Endometrial microvascular endothelial cells (primary cell): ENCODE results near the gene UQCRC1. TPM values are rescaled to one million over a fixed set of nuclear protein-coding genes. Genes with fewer than 3 reads are reported as not detected.

ENCODE experiments used
- in situ Hi-C: cut with HindIII; loops from 2 replicates; pipeline ENCODE4 v1.10.0; 2017; ENCODE audit warnings: low sequenced_read_pairs, low pct_unique_long_range_greater_than_20kb; ENCODE audit errors: inconsistent ontology term
- total RNA-seq: library from RNA; depleted of rRNA; stranded (reverse); fragments of >200 nt; gene quantifications from one replicate; pipeline ENCODE4 v1.2.3, GENCODE V29; 2015; ENCODE audit errors: inconsistent ontology term

The UQCRC1 gene
- total RNA-seq, 1 donor from 2014 or later: 355 TPM

GRCh38 chr3:48635222-48636021 is 26.0 kb upstream of the UQCRC1 start, which contains the start of gene SLC26A6:
SLC26A6 (minus strand) TSS chr3:48635461; CDS start chr3:48635393, 68 bp downstream.
- in situ Hi-C loops: no loop called here

GRCh38 chr3:48634661-48635221 is 25.3 kb upstream of the UQCRC1 start:
- in situ Hi-C loops: no loop called here

- in situ Hi-C loops: no loop called here
These were observed 24.3 kb upstream of the UQCRC1 start for GRCh38 chr3:48633743-48634142.

- in situ Hi-C loops: no loop called here
These were observed 23.8 kb upstream of the UQCRC1 start for GRCh38 chr3:48633256-48633655.

- in situ Hi-C loops: no loop called here
These were observed 22.3 kb upstream of the UQCRC1 start for GRCh38 chr3:48631516-48632448.

GRCh38 chr3:48630833-48631232 is 21.4 kb upstream of the UQCRC1 start:
- in situ Hi-C loops: no loop called here

GRCh38 chr3:48630407-48630806 is 21.0 kb upstream of the UQCRC1 start:
- in situ Hi-C loops: no loop called here

- in situ Hi-C loops: no loop called here
These were observed 20.4 kb upstream of the UQCRC1 start for GRCh38 chr3:48629894-48630293.

GRCh38 chr3:48628277-48629017 is 19.0 kb upstream of the UQCRC1 start:
- in situ Hi-C loops: no loop called here

- in situ Hi-C loops: no loop called here
These were observed 16.2 kb upstream of the UQCRC1 start for GRCh38 chr3:48625600-48625999.

- in situ Hi-C loops: no loop called here
These were observed 15.3 kb upstream of the UQCRC1 start for GRCh38 chr3:48624767-48625166.

GRCh38 chr3:48623851-48624547 is 14.6 kb upstream of the UQCRC1 start:
- in situ Hi-C loops: no loop called here

- in situ Hi-C loops: no loop called here
These were observed 12.0 kb upstream of the UQCRC1 start, which contains the start of gene TMEM89 for GRCh38 chr3:48621461-48621869. TMEM89 (minus strand) TSS chr3:48621769; CDS start chr3:48621756, 13 bp downstream.

GRCh38 chr3:48619541-48620524 is 10.4 kb upstream of the UQCRC1 start:
- in situ Hi-C loops: no loop called here

GRCh38 chr3:48617559-48617958 is 8.1 kb upstream of the UQCRC1 start:
- in situ Hi-C loops: no loop called here

GRCh38 chr3:48614044-48614443 is 4.6 kb upstream of the UQCRC1 start:
- in situ Hi-C loops: no loop called here

- in situ Hi-C loops: no loop called here
These were observed 2.9 kb upstream of the UQCRC1 start for GRCh38 chr3:48612309-48612708.
